Measurements from ENCODE around the gene TMEM9.

The TMEM9 gene

DNA sequence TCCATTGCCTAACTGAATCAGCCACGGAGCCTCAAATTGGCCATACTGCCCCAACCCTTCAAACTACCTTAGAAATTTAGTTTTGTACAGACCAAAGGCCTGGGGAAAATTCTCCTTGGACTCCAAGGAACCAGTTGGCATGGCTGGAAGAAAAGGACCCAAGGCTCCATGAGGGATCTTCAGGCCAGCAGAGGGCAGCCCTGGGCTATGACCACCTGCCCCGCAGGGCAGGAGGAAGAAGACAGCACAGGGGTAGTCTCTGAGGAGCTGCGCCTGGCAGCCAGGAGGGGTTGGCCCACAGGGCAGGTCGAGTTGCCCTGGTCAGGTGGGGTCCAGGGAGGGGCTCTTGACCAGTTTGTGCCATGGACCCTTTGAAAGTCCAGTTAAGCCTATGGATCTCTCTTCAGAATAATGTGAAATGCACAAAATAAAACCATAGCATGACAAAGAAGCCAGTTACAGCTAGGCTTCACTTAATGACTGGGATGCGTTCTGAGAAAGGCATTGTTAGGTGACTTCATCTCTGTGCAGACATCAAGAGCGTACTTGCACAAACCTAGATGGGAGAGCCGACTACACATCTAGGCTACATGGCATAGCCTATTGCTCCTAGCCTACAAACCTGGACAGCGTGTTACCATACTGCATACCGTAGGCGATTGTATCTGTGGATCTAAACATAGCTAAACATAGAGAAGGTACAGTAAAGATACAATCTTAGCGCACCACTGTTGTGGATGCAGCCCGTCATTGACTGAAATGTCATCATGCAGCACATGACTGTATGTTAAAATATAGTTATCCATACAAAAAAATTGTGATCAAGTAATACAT, 68.2 kb downstream of the TMEM9 start:
- 67 to 70% methylated on average over 12 of the region's 12 CpGs for WGBS, 2 experiments
- H3K9me3 ChIP-seq (ENCODE audit: control insufficient read depth, low read length), result no peaks in the 10 kb centered on the region
- H3K4me1 ChIP-seq (ENCODE audit: control insufficient read depth, insufficient read depth, low read length), result peaks cover 16% of the 10 kb centered on the region
- H3K27ac ChIP-seq (ENCODE audit: insufficient read depth, low read depth, low read length, poor library complexity, severe bottlenecking), result no peak overlapping the region
- no peaks in the 10 kb centered on the region for H3K27me3 ChIP-seq (ENCODE audit: control insufficient read depth, insufficient read depth, low read length, poor library complexity, severe bottlenecking)
- H3K36me3 ChIP-seq (ENCODE audit: control insufficient read depth, insufficient read depth, low read length), result no peaks in the 10 kb centered on the region
- H3K4me3 ChIP-seq (ENCODE audit: insufficient read depth, low read depth, low read length), result no peak overlapping the region
